GM18858 (cell line): Measurements from ENCODE around the gene FHIP2A.
"Not testable (repeated sequence)": the region's sequence is repeated elsewhere in the genome, so short reads cannot be mapped to it uniquely, and the experiment has no call there.

Experiments used
- ATAC-seq: cut with Tn5 transposase; IDR thresholded peaks from one replicate; pipeline ENCODE4 v1.9.1; 2021; ENCODE audit not compliant: unreplicated experiment

Gene FHIP2A, protein sequence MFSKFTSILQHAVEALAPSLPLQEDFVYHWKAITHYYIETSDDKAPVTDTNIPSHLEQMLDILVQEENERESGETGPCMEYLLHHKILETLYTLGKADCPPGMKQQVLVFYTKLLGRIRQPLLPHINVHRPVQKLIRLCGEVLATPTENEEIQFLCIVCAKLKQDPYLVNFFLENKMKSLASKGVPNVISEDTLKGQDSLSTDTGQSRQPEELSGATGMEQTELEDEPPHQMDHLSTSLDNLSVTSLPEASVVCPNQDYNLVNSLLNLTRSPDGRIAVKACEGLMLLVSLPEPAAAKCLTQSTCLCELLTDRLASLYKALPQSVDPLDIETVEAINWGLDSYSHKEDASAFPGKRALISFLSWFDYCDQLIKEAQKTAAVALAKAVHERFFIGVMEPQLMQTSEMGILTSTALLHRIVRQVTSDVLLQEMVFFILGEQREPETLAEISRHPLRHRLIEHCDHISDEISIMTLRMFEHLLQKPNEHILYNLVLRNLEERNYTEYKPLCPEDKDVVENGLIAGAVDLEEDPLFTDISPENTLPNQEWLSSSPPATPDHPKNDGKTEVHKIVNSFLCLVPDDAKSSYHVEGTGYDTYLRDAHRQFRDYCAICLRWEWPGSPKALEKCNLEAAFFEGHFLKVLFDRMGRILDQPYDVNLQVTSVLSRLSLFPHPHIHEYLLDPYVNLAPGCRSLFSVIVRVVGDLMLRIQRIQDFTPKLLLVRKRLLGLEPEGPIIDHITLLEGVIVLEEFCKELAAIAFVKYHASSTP

GRCh38 chr10:114821293-114821914, at the start of gene FHIP2A:
TSS of gene FHIP2A (plus strand) at chr10:114821780. CDS start at chr10:114822079, 299 bp downstream.
- ATAC-seq: peak; percentile 51

DNA sequence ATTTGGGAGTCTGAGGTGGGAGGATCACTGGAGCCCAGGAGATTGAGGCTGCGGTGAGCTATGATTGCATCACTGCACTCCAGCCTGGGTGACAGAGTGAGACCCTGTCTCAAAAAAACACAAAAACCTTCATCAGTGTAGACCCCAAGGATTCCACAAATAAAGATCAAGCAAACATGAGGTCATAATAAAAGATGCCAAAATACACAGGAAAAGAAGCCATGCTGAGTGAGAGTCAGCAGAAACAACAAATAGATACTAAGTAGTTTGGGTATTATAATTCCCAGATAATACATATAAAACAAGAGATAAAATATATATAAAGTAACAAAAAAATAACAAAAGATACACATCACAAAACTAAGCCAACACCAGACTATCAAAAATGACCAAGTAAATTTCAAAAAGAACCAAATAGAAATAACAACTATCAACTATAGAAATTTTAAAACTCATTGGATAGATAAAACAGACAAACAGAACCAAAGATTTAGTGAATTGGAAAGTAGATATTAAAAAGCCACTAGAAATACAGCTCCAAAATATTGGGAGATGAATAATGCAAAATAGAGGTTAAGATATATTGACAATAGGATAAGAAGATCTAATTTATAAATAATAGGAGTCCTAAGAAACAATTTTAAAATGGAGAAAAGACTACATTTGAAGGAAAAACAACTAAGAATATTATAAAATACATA, 48.9 kb upstream of the FHIP2A start:
- ATAC-seq: no peak

- no peak for ATAC-seq
These were observed 48.4 kb upstream of the FHIP2A start for GRCh38 chr10:114773197-114773532.

DNA sequence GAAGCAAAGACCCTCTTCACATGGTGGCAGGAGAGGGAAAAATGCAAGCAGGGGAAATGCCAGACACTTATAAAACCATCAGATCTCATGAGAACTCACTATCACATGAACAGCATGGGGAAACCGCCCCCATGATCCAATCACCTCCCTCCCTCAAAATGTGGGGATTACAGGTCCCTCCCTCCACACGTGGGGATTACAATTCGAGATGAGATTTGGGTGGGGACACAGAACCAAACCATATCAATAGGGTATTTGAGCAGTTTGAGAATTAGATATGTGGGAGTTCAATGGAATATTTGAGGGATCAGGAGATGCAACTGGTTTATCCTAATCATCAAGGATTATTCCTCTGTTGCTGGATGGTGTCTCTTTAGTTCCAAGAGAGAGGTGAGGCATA, 46.5 kb upstream of the FHIP2A start:
- ATAC-seq: not testable (repeated sequence)

- ATAC-seq: no peak
These were observed 44.2 kb upstream of the FHIP2A start for GRCh38 chr10:114777415-114777814.

- no peak for ATAC-seq
These were observed 41.6 kb upstream of the FHIP2A start for GRCh38 chr10:114779803-114780576.

GRCh38 chr10:114780577-114781184, 40.9 kb upstream of the FHIP2A start:
- no peak for ATAC-seq

DNA sequence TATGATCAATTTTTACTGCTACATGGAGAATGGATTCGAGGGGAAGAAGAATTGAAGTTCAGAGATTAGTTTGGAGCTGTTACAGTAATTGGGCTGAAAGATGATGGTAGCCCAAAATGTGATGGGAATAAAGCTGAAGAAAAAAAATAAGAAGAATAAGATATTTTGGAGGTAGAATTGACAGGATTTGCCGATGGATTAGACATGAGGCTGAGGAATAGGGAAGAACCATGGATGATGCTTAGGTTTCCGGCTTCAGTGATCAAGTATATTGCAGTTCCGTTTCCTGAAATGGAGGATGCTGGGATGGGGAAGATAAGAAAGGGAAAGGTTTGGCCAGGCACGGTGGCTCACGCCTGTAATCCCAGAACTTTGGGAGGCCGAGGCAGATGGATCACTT, 38.9 kb upstream of the FHIP2A start:
- ATAC-seq: no peak

GRCh38 chr10:114783686-114784085, 37.9 kb upstream of the FHIP2A start:
- ATAC-seq: no peak

- peak; percentile 66 for ATAC-seq
These were observed 35.1 kb upstream of the FHIP2A start for GRCh38 chr10:114786492-114786891.

- ATAC-seq: not testable (repeated sequence)
These were observed 34.4 kb upstream of the FHIP2A start for GRCh38 chr10:114787131-114787530.

- ATAC-seq: no peak
These were observed 29.8 kb upstream of the FHIP2A start for GRCh38 chr10:114791768-114792167.

DNA sequence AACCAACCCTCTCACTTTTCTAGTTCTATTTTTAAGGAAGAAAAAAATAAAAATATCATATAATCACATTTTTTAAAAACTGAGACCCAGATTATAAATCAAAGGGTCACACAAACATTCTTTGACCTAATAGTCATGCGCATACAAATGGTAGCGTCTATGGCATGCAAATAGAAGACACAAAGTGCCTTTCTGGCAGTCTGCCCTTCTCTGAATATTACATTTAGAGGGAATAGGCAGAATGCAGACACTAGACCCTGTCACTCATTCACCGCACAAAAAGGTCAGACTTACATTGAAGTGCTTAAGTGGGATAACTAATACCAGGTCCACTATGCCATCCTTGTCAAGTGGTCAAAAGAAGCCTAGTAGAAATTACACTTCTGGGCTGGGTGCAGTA, 26.5 kb upstream of the FHIP2A start:
- no peak for ATAC-seq

GRCh38 chr10:114800361-114800760, 21.2 kb upstream of the FHIP2A start:
- ATAC-seq: no peak

- peak; percentile 82 for ATAC-seq
These were observed 20.2 kb upstream of the FHIP2A start for GRCh38 chr10:114801411-114801813.

GRCh38 chr10:114802177-114802576, 19.4 kb upstream of the FHIP2A start:
- ATAC-seq: no peak

DNA sequence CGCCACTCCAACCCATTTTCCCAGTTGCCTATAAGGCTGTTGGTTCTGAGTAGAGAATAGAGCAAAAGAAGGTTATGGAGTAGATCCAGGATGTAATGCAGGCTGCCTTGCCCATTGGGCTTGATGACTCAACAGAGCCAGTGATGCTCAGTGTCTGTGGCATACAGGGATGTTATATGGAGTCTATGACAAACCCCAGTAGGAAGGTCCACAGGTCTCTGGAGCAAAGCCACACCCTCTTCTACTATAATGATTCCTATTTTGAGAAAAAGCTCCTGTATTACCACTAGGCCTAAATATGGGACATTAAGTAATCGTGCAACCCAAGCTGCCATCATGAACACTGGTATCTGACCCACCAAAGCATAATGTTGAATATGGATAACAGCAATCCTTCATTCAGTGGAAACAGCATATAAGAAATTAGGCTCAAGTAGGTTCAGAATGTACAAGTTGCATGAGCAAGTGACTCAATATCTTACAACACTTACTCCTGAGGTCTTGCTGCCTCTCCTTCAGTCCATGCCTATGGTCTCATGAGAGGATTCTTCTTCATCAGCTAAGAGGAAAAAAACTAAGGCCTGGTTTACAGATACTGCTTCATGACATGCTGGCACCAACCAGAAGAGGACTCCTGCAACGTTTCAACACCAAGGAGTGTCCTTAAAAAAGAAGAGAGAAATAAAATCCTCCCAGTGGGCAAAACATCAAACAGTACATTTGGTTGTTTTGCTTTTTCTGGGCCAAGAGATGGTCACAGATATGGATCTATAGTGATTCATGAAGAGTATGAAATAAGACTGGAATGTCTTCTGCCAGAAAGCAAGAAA, 14.8 kb upstream of the FHIP2A start:
- ATAC-seq: no peak

GRCh38 chr10:114808982-114809381, 12.6 kb upstream of the FHIP2A start:
- ATAC-seq: no peak

DNA sequence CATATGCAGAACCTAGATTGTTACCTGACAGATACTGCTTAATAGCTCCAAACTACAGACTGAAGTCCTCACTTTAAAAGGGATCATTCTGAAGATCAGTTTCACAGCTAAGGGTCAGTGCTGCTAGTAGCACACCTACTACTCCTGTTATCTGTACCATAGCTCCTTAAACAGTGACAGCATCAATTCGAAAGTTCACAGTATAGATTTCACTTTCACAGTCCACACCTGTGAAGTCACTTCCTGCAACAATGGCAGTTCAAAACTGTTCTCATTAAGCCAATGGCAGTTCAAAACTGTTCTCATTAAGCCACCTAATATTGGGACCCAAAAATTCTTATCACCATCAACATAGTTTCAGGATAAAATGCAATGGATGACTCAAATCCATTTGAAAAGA, 10.7 kb upstream of the FHIP2A start:
- peak; percentile 100 for ATAC-seq
